ENCODE data around the gene WNT5B. TPM values are rescaled to one million over a fixed set of nuclear protein-coding genes. Genes with fewer than 3 reads are reported as not detected.

Gene WNT5B
- total and polyA plus RNA-seq, 9 of the 15 experiments (the other 6 are each of a cell fraction or from before 2014, with no cell fraction given): 0.42 to 16.8 (median 5.4) TPM

- TF ChIP-seq HDAC2 (IDR thresholded peaks at IDR 0.05) (no peak), ARHGAP35 (IDR thresholded peaks at IDR 0.05; ENCODE audit: partially characterized antibody) (no peak), MEF2D (tag; conservative IDR thresholded peaks at IDR 0.05; ENCODE audit: low read depth) (no peak), MGA (IDR thresholded peaks at IDR 0.05) (peak; percentile 66), ZNF263 (CRISPR knock-in tag; IDR thresholded peaks at IDR 0.05; ENCODE audit: borderline replicate concordance) (peak; percentile 91), GMEB1 (CRISPR knock-in tag; IDR thresholded peaks at IDR 0.05) (no peak), ZNF431 (CRISPR knock-in tag; IDR thresholded peaks at IDR 0.05) (no peak), SIN3B (IDR thresholded peaks at IDR 0.05; ENCODE audit: low read depth) (no peak), FOXK1 (CRISPR knock-in tag; IDR thresholded peaks at IDR 0.05; ENCODE audit: borderline replicate concordance) (no peak), MAFG (tag; conservative IDR thresholded peaks at IDR 0.05) (no peak; the same call in 1 of the 2 replicates), ASH1L (IDR thresholded peaks at IDR 0.05; ENCODE audit: borderline replicate concordance, low read depth, partially characterized antibody) (no peak)
- TF ChIP-seq, protein P1, sequence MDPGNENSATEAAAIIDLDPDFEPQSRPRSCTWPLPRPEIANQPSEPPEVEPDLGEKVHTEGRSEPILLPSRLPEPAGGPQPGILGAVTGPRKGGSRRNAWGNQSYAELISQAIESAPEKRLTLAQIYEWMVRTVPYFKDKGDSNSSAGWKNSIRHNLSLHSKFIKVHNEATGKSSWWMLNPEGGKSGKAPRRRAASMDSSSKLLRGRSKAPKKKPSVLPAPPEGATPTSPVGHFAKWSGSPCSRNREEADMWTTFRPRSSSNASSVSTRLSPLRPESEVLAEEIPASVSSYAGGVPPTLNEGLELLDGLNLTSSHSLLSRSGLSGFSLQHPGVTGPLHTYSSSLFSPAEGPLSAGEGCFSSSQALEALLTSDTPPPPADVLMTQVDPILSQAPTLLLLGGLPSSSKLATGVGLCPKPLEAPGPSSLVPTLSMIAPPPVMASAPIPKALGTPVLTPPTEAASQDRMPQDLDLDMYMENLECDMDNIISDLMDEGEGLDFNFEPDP (CRISPR knock-in tag; IDR thresholded peaks at IDR 0.05): no peak
Observed at GRCh38 chr12:1606021-1606622, 22.9 kb upstream of the WNT5B start (continued).

Data from K562 (cell line).